ENCODE data around the gene HSPB2. TPM values are rescaled to one million over a fixed set of nuclear protein-coding genes. Genes with fewer than 3 reads are reported as not detected.
A peak's percentile ranks its signal among the peaks of the same experiment; 100 is the strongest.
"Not testable (repeated sequence)": the region's sequence is repeated elsewhere in the genome, so short reads cannot be mapped to it uniquely, and the experiment has no call there.

The HSPB2 gene
- total and polyA plus RNA-seq, 3 experiments from 2014 or later, result not detected

GRCh38 chr11:111878849-111879636 lies 33.5 kb upstream of the HSPB2 start, which contains the start of the genes CFAP68 and FDXACB1:
TSS of gene CFAP68 (plus strand) at chr11:111879541. CDS start at chr11:111879561, 20 bp downstream.
TSS of gene FDXACB1 (minus strand) at chr11:111879165. CDS start at chr11:111879132, 33 bp downstream.
- Histone ChIP-seq H3K4me3 (ENCODE audit: low read length) (peak within 1 kb of the TSS; percentile 84), H3K27ac (ENCODE audit: low read depth, low read length) (peak within 1 kb of the TSS; percentile 100), H3K27me3 (ENCODE audit: insufficient read depth, low read length, poor library complexity, severe bottlenecking) (no peaks in the 10 kb centered on the region), H3K9me3 (ENCODE audit: low read length) (no peaks in the 10 kb centered on the region), H3K4me1 (ENCODE audit: insufficient read depth, low read length) (peaks cover 18% of the 10 kb centered on the region), H3K36me3 (ENCODE audit: insufficient read depth, low read length) (no peaks in the 10 kb centered on the region)
- peaks cover 15 to 34% (median 17%) of the 10 kb centered on the region in 3 donors for H3K4me1 Mint-ChIP-seq
- POLR2A ChIA-PET, result interaction anchor here (1.1 to 1.5 kb wide), 3 partner anchors 8 to 48 kb away, joined by 7 to 11 read pairs (median 8); partner anchors contain the start of gene ALG9
- no peaks in the 10 kb centered on the region for H3K9me3 Mint-ChIP-seq
- peak within 1 kb of the TSS; percentile 95 to 100 (median 100) for H3K27ac Mint-ChIP-seq
- peaks cover 7 to 49% (median 11%) of the 10 kb centered on the region in 3 donors for H3K36me3 Mint-ChIP-seq
- no peaks in the 10 kb centered on the region for H3K27me3 Mint-ChIP-seq
- peak; percentile 90 to 99 (median 97) for DNase-seq
- CTCF ChIA-PET, result interaction anchor here (0.9 to 1.9 kb wide), 6 partner anchors 8 to 208 kb away, joined by 3 to 8 read pairs (median 4); partner anchors contain the start of genes ALG9, SDHD and TIMM8B
- peak within 1 kb of the TSS; percentile 88 to 98 (median 94) for H3K4me3 Mint-ChIP-seq

GRCh38 chr11:111879637-111879960 lies 32.9 kb upstream of the HSPB2 start:
- Mint-ChIP-seq H3K9me3 (no peaks in the 10 kb centered on the region), H3K4me3 (peak overlapping the region; percentile 88 to 98 (median 94)), H3K27ac (peak overlapping the region; percentile 95 to 100 (median 100)), H3K27me3 (no peaks in the 10 kb centered on the region), H3K36me3 (peaks cover 7 to 49% (median 11%) of the 10 kb centered on the region in 3 donors), H3K4me1 (peaks cover 15 to 34% (median 17%) of the 10 kb centered on the region in 3 donors)
- Histone ChIP-seq H3K27me3 (ENCODE audit: insufficient read depth, low read length, poor library complexity, severe bottlenecking) (no peaks in the 10 kb centered on the region), H3K36me3 (ENCODE audit: insufficient read depth, low read length) (no peaks in the 10 kb centered on the region), H3K4me1 (ENCODE audit: insufficient read depth, low read length) (peaks cover 18% of the 10 kb centered on the region), H3K4me3 (ENCODE audit: low read length) (peak overlapping the region; percentile 84), H3K9me3 (ENCODE audit: low read length) (no peaks in the 10 kb centered on the region), H3K27ac (ENCODE audit: low read depth, low read length) (peak overlapping the region; percentile 100)
- DNase-seq, result no peak
- ChIA-PET CTCF (interaction anchor here (1.6 kb wide), 1 partner anchor 9 kb away, joined by 5 read pairs; the partner anchor contains the start of gene ALG9), POLR2A (interaction anchor here (1.4 to 1.5 kb wide), 2 partner anchors 8 to 47 kb away, joined by 7 to 11 read pairs; partner anchors contain the start of gene ALG9)

GRCh38 chr11:111882202-111882601 lies 30.3 kb upstream of the HSPB2 start:
- peaks cover 15 to 28% (median 17%) of the 10 kb centered on the region in 3 donors for H3K4me1 Mint-ChIP-seq
- Histone ChIP-seq H3K9me3 (ENCODE audit: low read length) (no peaks in the 10 kb centered on the region), H3K27ac (ENCODE audit: low read depth, low read length) (no peak overlapping the region), H3K4me1 (ENCODE audit: insufficient read depth, low read length) (peaks cover 18% of the 10 kb centered on the region), H3K4me3 (ENCODE audit: low read length) (no peak overlapping the region), H3K27me3 (ENCODE audit: insufficient read depth, low read length, poor library complexity, severe bottlenecking) (no peaks in the 10 kb centered on the region), H3K36me3 (ENCODE audit: insufficient read depth, low read length) (no peaks in the 10 kb centered on the region)
- DNase-seq, result no peak
- CTCF ChIA-PET, result interaction anchor here (0.6 to 1.8 kb wide), 4 partner anchors 17 to 100 kb away, joined by 3 to 7 read pairs (median 4); no protein-coding TSS in a partner anchor
- POLR2A ChIA-PET, result interaction anchor here (1.4 kb wide), 2 partner anchors 11 to 45 kb away, joined by 3 to 5 read pairs; partner anchors contain the start of gene ALG9
- no peak overlapping the region for H3K27ac Mint-ChIP-seq
- H3K4me3 Mint-ChIP-seq, result no peak overlapping the region
- H3K36me3 Mint-ChIP-seq, result peaks cover 7 to 30% (median 8%) of the 10 kb centered on the region in 3 donors
- H3K27me3 Mint-ChIP-seq, result no peaks in the 10 kb centered on the region
- no peaks in the 10 kb centered on the region for H3K9me3 Mint-ChIP-seq

DNA sequence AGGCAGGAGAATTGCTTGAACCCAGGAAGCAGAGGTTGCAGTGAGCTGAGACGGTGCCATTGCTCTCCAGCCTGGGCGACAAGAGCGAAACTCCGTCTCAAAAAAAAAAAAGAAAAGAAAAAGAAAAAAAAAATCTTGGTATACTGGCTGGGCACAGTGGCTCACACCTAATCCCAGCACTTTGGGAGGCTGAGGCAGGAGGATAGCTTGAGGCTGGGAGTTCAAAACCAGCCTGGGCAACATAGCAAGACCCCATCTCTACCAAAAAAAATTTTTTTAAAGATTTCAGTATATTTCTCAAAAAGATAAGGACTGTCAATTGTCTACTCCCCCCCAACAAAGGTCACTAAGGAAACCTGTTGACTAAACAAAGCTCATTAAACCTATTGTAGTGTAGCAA lies 27.5 kb upstream of the HSPB2 start:
- POLR2A ChIA-PET; H3K27me3 Mint-ChIP-seq; H3K27me3 ChIP-seq (ENCODE audit: insufficient read depth, low read length, poor library complexity, severe bottlenecking); H3K4me3 Mint-ChIP-seq; H3K27ac Mint-ChIP-seq; H3K36me3 ChIP-seq (ENCODE audit: insufficient read depth, low read length); H3K27ac ChIP-seq (ENCODE audit: low read depth, low read length); DNase-seq; H3K4me3 ChIP-seq (ENCODE audit: low read length); H3K9me3 ChIP-seq (ENCODE audit: low read length); H3K9me3 Mint-ChIP-seq; H3K4me1 ChIP-seq (ENCODE audit: insufficient read depth, low read length); CTCF ChIA-PET; H3K4me1 Mint-ChIP-seq: not testable (repeated sequence)
- H3K36me3 Mint-ChIP-seq, result peaks cover 3 to 17% (median 8%) of the 10 kb centered on the region in 3 donors

- ChIA-PET CTCF (no interaction called here), POLR2A (no interaction called here)
- no peak overlapping the region for H3K27ac ChIP-seq (ENCODE audit: low read depth, low read length)
- H3K9me3 Mint-ChIP-seq, result no peaks in the 10 kb centered on the region
- H3K4me3 ChIP-seq (ENCODE audit: low read length), result no peak overlapping the region
- H3K27me3 Mint-ChIP-seq, result no peaks in the 10 kb centered on the region
- H3K4me1 ChIP-seq (ENCODE audit: insufficient read depth, low read length), result no peaks in the 10 kb centered on the region
- no peaks in the 10 kb centered on the region for H3K9me3 ChIP-seq (ENCODE audit: low read length)
- no peaks in the 10 kb centered on the region for H3K4me1 Mint-ChIP-seq
- H3K4me3 Mint-ChIP-seq, result no peak overlapping the region
- no peak overlapping the region for H3K27ac Mint-ChIP-seq
- no peaks in the 10 kb centered on the region for H3K36me3 ChIP-seq (ENCODE audit: insufficient read depth, low read length)
- H3K36me3 Mint-ChIP-seq, result peaks cover 3 to 17% (median 8%) of the 10 kb centered on the region in 3 donors
- H3K27me3 ChIP-seq (ENCODE audit: insufficient read depth, low read length, poor library complexity, severe bottlenecking), result no peaks in the 10 kb centered on the region
- DNase-seq, result no peak
These were observed 26.5 kb upstream of the HSPB2 start for GRCh38 chr11:111886032-111886431.

DNA sequence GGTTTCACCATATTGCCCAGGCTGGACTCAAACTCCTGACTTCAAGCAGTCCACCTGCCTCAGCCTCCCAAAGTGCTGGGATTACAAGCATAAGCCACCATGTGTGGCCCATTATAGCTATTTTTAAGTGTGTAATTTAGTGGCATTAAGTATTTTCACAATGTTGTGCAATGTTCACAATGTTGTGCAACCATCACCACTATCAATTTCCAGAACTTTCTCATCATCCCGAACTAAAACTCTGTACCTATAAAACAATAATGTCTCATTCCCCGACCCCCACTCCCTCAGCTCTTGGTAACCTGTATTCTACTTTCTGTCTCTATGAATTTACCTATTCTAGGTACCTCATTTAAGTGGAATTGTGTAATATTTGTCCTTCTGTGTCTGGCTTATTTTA lies 25.7 kb upstream of the HSPB2 start:
- Mint-ChIP-seq H3K4me3 (no peak overlapping the region), H3K27me3 (no peaks in the 10 kb centered on the region), H3K4me1 (no peaks in the 10 kb centered on the region), H3K27ac (no peak overlapping the region), H3K36me3 (peaks cover 3 to 17% (median 5%) of the 10 kb centered on the region in 3 donors), H3K9me3 (no peaks in the 10 kb centered on the region)
- Histone ChIP-seq H3K4me3 (ENCODE audit: low read length) (no peak overlapping the region), H3K9me3 (ENCODE audit: low read length) (no peaks in the 10 kb centered on the region), H3K27me3 (ENCODE audit: insufficient read depth, low read length, poor library complexity, severe bottlenecking) (no peaks in the 10 kb centered on the region), H3K4me1 (ENCODE audit: insufficient read depth, low read length) (no peaks in the 10 kb centered on the region), H3K36me3 (ENCODE audit: insufficient read depth, low read length) (no peaks in the 10 kb centered on the region), H3K27ac (ENCODE audit: low read depth, low read length) (no peak overlapping the region)
- DNase-seq, result no peak
- ChIA-PET POLR2A (interaction anchor here (0.6 kb wide), 1 partner anchor 12 kb away, joined by 6 read pairs; no protein-coding TSS in a partner anchor), CTCF (no interaction called here)

GRCh38 chr11:111905411-111905810 lies 7.1 kb upstream of the HSPB2 start:
- no peak for DNase-seq
- Histone ChIP-seq H3K4me3 (ENCODE audit: low read length) (no peak overlapping the region), H3K27me3 (ENCODE audit: insufficient read depth, low read length, poor library complexity, severe bottlenecking) (no peaks in the 10 kb centered on the region), H3K4me1 (ENCODE audit: insufficient read depth, low read length) (no peaks in the 10 kb centered on the region), H3K9me3 (ENCODE audit: low read length) (no peaks in the 10 kb centered on the region), H3K36me3 (ENCODE audit: insufficient read depth, low read length) (no peaks in the 10 kb centered on the region), H3K27ac (ENCODE audit: low read depth, low read length) (no peak overlapping the region)
- POLR2A ChIA-PET, result no interaction called here
- CTCF ChIA-PET, result interaction anchor here (0.6 kb wide), 1 partner anchor 1289 kb away, joined by 3 read pairs; no protein-coding TSS in a partner anchor
- Mint-ChIP-seq H3K4me1 (no peaks in the 10 kb centered on the region), H3K9me3 (peaks cover 0 to 5% (median 0%) of the 10 kb centered on the region in 5 donors), H3K4me3 (no peak overlapping the region), H3K27me3 (peaks cover 13 to 29% of the 10 kb centered on the region in 2 donors), H3K27ac (no peak overlapping the region), H3K36me3 (peaks cover 0 to 17% (median 5%) of the 10 kb centered on the region in 3 donors)

- Mint-ChIP-seq H3K27ac (no peak overlapping the region), H3K36me3 (peaks cover 0 to 17% (median 5%) of the 10 kb centered on the region in 3 donors), H3K9me3 (peaks cover 0 to 5% (median 0%) of the 10 kb centered on the region in 5 donors), H3K27me3 (peaks cover 22 to 32% of the 10 kb centered on the region in 2 donors), H3K4me3 (no peak overlapping the region), H3K4me1 (no peaks in the 10 kb centered on the region)
- H3K27ac ChIP-seq (ENCODE audit: low read depth, low read length), result no peak overlapping the region
- H3K27me3 ChIP-seq (ENCODE audit: insufficient read depth, low read length, poor library complexity, severe bottlenecking), result peaks cover under 1% of the 10 kb centered on the region
- no peaks in the 10 kb centered on the region for H3K36me3 ChIP-seq (ENCODE audit: insufficient read depth, low read length)
- ChIA-PET POLR2A (no interaction called here), CTCF (no interaction called here)
- no peaks in the 10 kb centered on the region for H3K9me3 ChIP-seq (ENCODE audit: low read length)
- H3K4me3 ChIP-seq (ENCODE audit: low read length), result no peak overlapping the region
- DNase-seq, result no peak
- H3K4me1 ChIP-seq (ENCODE audit: insufficient read depth, low read length), result no peaks in the 10 kb centered on the region
These were observed 5.9 kb upstream of the HSPB2 start for GRCh38 chr11:111906680-111907079.

All from CD8-positive, alpha-beta memory T cell (primary cell).